Measurements from ENCODE around the gene RAB44. TPM values are rescaled to one million over a fixed set of nuclear protein-coding genes. Genes with fewer than 3 reads are reported as not detected.

RAB44 gene
- total and polyA plus RNA-seq, 2 of the 13 experiments (the other 11 are each of a cell fraction or from before 2014, with no cell fraction given): not detected

DNA sequence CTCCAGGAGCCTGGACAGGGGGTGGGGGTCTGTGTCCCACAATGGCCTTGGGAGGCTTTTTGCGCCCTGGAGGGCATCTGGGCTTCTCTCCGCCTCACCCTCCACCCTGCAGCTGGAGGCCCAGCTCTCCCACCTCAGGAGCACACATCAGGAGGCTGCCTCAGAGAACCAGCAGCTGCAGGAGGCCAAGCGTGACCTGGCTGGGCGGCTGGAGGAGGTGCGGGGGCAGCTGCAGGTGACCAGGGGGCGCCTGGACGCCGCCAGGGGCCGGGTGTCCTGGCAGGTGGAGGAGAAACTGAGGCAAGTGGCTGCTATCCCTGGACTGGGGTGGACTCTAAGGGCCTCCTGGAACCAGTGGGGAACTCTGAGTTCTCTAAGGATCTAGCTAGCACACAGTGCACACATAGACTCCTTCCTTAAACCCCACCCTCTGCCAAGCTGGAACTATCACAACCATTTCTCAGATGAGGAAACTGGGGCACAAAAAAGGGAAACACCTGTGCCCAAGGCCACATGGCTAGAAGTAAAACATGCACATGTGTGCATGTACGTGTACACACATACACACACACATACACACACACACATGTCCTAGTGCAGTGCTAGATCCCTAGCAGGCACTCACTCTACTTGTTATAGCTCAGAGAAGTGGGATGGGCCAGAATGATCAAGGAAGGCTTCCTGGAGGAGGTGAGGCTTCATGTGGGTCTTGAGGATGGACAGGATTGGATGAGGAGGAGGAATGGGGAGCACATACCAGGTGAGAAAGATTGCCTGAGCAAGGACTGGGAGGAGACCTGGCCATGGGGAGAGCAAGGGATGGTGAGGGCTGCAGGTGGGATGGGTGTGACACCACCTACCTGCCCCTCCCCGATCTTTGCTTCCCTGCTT lies 22.9 kb downstream of the RAB44 start:
- CTCF ChIA-PET (ENCODE audit: low intra/inter-chr PET ratio, low total read pairs): no interaction called here
- no peak for FAIRE-seq
- intact Hi-C loops (cut with micrococcal nuclease; ENCODE audit: unreplicated experiment): loop anchor here (5.0 kb wide), 1 partner anchor 38 kb away; no protein-coding TSS in a partner anchor

More for the DNA sequence above, 22.9 kb downstream of the RAB44 start:
- H3K4me2 ChIP-seq (ENCODE audit: low read depth, low read length): no peak overlapping the region
- H3K27me3 ChIP-seq (ENCODE audit: control insufficient read depth in 1 of 2, insufficient read depth in 2 of 2, low read length in 2 of 2): peaks cover 11 to 66% of the 10 kb centered on the region in 2 experiments; a peak in 4 of 5 replicates
- H3K36me3 ChIP-seq (replicated peaks in 1 of 2; ENCODE audit: control insufficient read depth in 1 of 2, insufficient read depth in 2 of 2, low read length in 2 of 2): no peaks in the 10 kb centered on the region
- no peak overlapping the region for H2AFZ ChIP-seq (ENCODE audit: low read length)
- no peak overlapping the region for H3K27ac ChIP-seq (ENCODE audit: extremely low read length, insufficient read depth, low read length)
- H3K79me2 ChIP-seq (ENCODE audit: insufficient read depth, low read length): no peaks in the 10 kb centered on the region
- H3K9me3 ChIP-seq (ENCODE audit: low read length): no peaks in the 10 kb centered on the region
- no peak for ATAC-seq
- no peaks in the 10 kb centered on the region for H3K4me1 ChIP-seq (ENCODE audit: insufficient read depth, low read length)
- TF ChIP-seq MEIS1 (CRISPR knock-in tag; IDR thresholded peaks at IDR 0.05; ENCODE audit: borderline replicate concordance) (no peak), ZNF878 (CRISPR knock-in tag; IDR thresholded peaks at IDR 0.05) (no peak), ZNF644 (CRISPR knock-in tag; IDR thresholded peaks at IDR 0.05; ENCODE audit: low read depth) (no peak), ZNF207 (IDR thresholded peaks at IDR 0.05; ENCODE audit: borderline replicate concordance) (no peak)
- TF ChIP-seq, protein P1, sequence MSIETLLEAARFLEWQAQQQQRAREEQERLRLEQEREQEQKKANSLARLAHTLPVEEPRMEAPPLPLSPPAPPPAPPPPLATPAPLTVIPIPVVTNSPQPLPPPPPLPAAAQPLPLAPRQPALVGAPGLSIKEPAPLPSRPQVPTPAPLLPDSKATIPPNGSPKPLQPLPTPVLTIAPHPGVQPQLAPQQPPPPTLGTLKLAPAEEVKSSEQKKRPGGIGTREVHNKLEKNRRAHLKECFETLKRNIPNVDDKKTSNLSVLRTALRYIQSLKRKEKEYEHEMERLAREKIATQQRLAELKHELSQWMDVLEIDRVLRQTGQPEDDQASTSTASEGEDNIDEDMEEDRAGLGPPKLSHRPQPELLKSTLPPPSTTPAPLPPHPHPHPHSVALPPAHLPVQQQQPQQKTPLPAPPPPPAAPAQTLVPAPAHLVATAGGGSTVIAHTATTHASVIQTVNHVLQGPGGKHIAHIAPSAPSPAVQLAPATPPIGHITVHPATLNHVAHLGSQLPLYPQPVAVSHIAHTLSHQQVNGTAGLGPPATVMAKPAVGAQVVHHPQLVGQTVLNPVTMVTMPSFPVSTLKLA (IDR thresholded peaks at IDR 0.05): peak; percentile 37; the same call in 1 of the 2 replicates
- TF ChIP-seq, protein P2, sequence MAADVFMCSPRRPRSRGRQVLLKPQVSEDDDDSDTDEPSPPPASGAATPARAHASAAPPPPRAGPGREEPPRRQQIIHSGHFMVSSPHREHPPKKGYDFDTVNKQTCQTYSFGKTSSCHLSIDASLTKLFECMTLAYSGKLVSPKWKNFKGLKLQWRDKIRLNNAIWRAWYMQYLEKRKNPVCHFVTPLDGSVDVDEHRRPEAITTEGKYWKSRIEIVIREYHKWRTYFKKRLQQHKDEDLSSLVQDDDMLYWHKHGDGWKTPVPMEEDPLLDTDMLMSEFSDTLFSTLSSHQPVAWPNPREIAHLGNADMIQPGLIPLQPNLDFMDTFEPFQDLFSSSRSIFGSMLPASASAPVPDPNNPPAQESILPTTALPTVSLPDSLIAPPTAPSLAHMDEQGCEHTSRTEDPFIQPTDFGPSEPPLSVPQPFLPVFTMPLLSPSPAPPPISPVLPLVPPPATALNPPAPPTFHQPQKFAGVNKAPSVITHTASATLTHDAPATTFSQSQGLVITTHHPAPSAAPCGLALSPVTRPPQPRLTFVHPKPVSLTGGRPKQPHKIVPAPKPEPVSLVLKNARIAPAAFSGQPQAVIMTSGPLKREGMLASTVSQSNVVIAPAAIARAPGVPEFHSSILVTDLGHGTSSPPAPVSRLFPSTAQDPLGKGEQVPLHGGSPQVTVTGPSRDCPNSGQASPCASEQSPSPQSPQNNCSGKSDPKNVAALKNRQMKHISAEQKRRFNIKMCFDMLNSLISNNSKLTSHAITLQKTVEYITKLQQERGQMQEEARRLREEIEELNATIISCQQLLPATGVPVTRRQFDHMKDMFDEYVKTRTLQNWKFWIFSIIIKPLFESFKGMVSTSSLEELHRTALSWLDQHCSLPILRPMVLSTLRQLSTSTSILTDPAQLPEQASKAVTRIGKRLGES (CRISPR knock-in tag; IDR thresholded peaks at IDR 0.05; ENCODE audit: borderline replicate concordance): no peak
- no peak overlapping the region for H3K4me3 ChIP-seq (replicated peaks in 1 of 3; ENCODE audit: insufficient read depth in 1 of 3, low read depth in 2 of 3, low read length in 3 of 3)
- no TSS peak for BruUV-seq (replicated peaks)
- H3K9ac ChIP-seq (ENCODE audit: insufficient read depth, low read depth, low read length): no peak overlapping the region
- H4K20me1 ChIP-seq (ENCODE audit: insufficient read depth, low read length): no peaks in the 10 kb centered on the region
- POLR2A ChIA-PET: no interaction called here
- no peak for DNase-seq (ENCODE audit: low spot score)
- in situ Hi-C loops (cut with HindIII; ENCODE audit: extremely low pct_ligation_motif_present, low pct_unique_long_range_greater_than_20kb): loop anchor here (5.0 kb wide), 1 partner anchor 98 kb away; no protein-coding TSS in a partner anchor
- WGBS (ENCODE audit: low lambda C conversion rate): 17% methylated on average over 10 of the region's 11 CpGs
